ENCODE results near the gene YIPF3. TPM values are rescaled to one million over a fixed set of nuclear protein-coding genes. Genes with fewer than 3 reads are reported as not detected.

Gene YIPF3
- total RNA-seq, 1 donor from 2014 or later = 138 TPM

- Mint-ChIP-seq H3K4me1 (ENCODE audit: unreplicated experiment) (no peaks in the 10 kb centered on the region), H3K36me3 (ENCODE audit: low read depth, unreplicated experiment) (peaks cover 30% of the 10 kb centered on the region), H3K4me3 (ENCODE audit: unreplicated experiment) (no peak overlapping the region), H3K27me3 (ENCODE audit: unreplicated experiment) (peaks cover 2% of the 10 kb centered on the region), H3K27ac (ENCODE audit: unreplicated experiment) (no peak overlapping the region), H3K9me3 (ENCODE audit: unreplicated experiment) (no peaks in the 10 kb centered on the region)
- no peak for DNase-seq (ENCODE audit: low spot score)
- TF ChIP-seq CTCF (IDR thresholded peaks at IDR 0.05; ENCODE audit: unreplicated experiment) = no peak
Observed at GRCh38 chr6:43523284-43523683, 6.6 kb upstream of the YIPF3 start.

- DNase-seq (ENCODE audit: low spot score) = no peak
- no peak overlapping the region for H3K4me3 Mint-ChIP-seq (ENCODE audit: unreplicated experiment)
- TF ChIP-seq CTCF (IDR thresholded peaks at IDR 0.05; ENCODE audit: unreplicated experiment) = no peak
- H3K27ac Mint-ChIP-seq (ENCODE audit: unreplicated experiment) = no peak overlapping the region
- H3K36me3 Mint-ChIP-seq (ENCODE audit: low read depth, unreplicated experiment) = peaks cover 29% of the 10 kb centered on the region
- H3K27me3 Mint-ChIP-seq (ENCODE audit: unreplicated experiment) = peaks cover 2% of the 10 kb centered on the region
- no peaks in the 10 kb centered on the region for H3K4me1 Mint-ChIP-seq (ENCODE audit: unreplicated experiment)
- H3K9me3 Mint-ChIP-seq (ENCODE audit: unreplicated experiment) = no peaks in the 10 kb centered on the region
Observed at GRCh38 chr6:43522547-43523261, 6.0 kb upstream of the YIPF3 start.

DNA sequence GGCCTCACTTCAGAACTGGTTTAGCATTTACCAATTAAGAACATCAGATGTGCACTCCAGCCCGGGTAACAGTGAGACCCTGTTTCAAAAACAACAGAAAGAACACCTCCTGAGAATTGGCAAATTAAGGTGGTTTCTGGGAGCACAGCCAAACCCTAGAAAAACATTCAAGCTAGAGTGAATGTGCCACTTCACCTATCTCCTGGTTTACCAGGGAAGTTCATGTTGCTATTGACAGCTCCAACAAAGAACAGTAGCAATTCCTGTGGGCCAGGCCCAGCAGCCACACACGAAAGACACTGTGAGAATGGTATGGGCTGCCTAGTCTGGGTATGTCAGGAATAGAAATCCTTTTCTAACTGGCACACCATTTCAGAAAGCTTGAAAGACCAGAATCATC is 5.1 kb upstream of the YIPF3 start:
- no peak overlapping the region for H3K4me3 Mint-ChIP-seq (ENCODE audit: unreplicated experiment)
- peaks cover 2% of the 10 kb centered on the region for H3K27me3 Mint-ChIP-seq (ENCODE audit: unreplicated experiment)
- no peak overlapping the region for H3K27ac Mint-ChIP-seq (ENCODE audit: unreplicated experiment)
- no peak for DNase-seq (ENCODE audit: low spot score)
- peaks cover 23% of the 10 kb centered on the region for H3K36me3 Mint-ChIP-seq (ENCODE audit: low read depth, unreplicated experiment)
- no peak for TF ChIP-seq CTCF (IDR thresholded peaks at IDR 0.05; ENCODE audit: unreplicated experiment)
- H3K4me1 Mint-ChIP-seq (ENCODE audit: unreplicated experiment) = no peaks in the 10 kb centered on the region
- H3K9me3 Mint-ChIP-seq (ENCODE audit: unreplicated experiment) = no peaks in the 10 kb centered on the region

- DNase-seq (ENCODE audit: low spot score) = no peak
- Mint-ChIP-seq H3K9me3 (ENCODE audit: unreplicated experiment) (no peaks in the 10 kb centered on the region), H3K36me3 (ENCODE audit: low read depth, unreplicated experiment) (peaks cover 28% of the 10 kb centered on the region), H3K4me1 (ENCODE audit: unreplicated experiment) (peaks cover 13% of the 10 kb centered on the region), H3K27me3 (ENCODE audit: unreplicated experiment) (peaks cover 10% of the 10 kb centered on the region), H3K27ac (ENCODE audit: unreplicated experiment) (no peak overlapping the region), H3K4me3 (ENCODE audit: unreplicated experiment) (no peak overlapping the region)
- TF ChIP-seq CTCF (IDR thresholded peaks at IDR 0.05; ENCODE audit: unreplicated experiment) = no peak
Observed at GRCh38 chr6:43520097-43520496, 3.4 kb upstream of the YIPF3 start.

- H3K9me3 Mint-ChIP-seq (ENCODE audit: unreplicated experiment) = no peaks in the 10 kb centered on the region
- peaks cover 10% of the 10 kb centered on the region for H3K27me3 Mint-ChIP-seq (ENCODE audit: unreplicated experiment)
- H3K4me3 Mint-ChIP-seq (ENCODE audit: unreplicated experiment) = no peak overlapping the region
- H3K4me1 Mint-ChIP-seq (ENCODE audit: unreplicated experiment) = peaks cover 22% of the 10 kb centered on the region
- no peak for TF ChIP-seq CTCF (IDR thresholded peaks at IDR 0.05; ENCODE audit: unreplicated experiment)
- DNase-seq (ENCODE audit: low spot score) = no peak
- H3K27ac Mint-ChIP-seq (ENCODE audit: unreplicated experiment) = no peak overlapping the region
- H3K36me3 Mint-ChIP-seq (ENCODE audit: low read depth, unreplicated experiment) = peaks cover 34% of the 10 kb centered on the region
Observed at GRCh38 chr6:43517505-43518357, 1.0 kb upstream of the YIPF3 start.

Data from endothelial cell (in vitro differentiated cells).